Transverse colon (tissue), 4 donors: ENCODE data around the gene VKORC1. TPM values are rescaled to one million over a fixed set of nuclear protein-coding genes. Genes with fewer than 3 reads are reported as not detected.

Experiments
- DNase-seq: peaks from one replicate; pipeline ENCODE4 v3.0.0-alpha.2; 2019
- H3K27ac ChIP-seq, 4 donors: fragments of 200-600 bp; sonication (generic); 2 replicates each; pipeline ENCODE4 v1.5.1; 2016 to 2018; ENCODE audit warnings: inconsistent platforms in 4 of 4
- H3K27me3 ChIP-seq: fragments of 200-600 bp; sonication (generic); 2 replicates; pipeline ENCODE4 v1.5.1; 2017; ENCODE audit warnings: inconsistent platforms
- H3K36me3 ChIP-seq, 4 donors: fragments of 200-600 bp; sonication (generic); 2 replicates each; pipeline ENCODE4 v1.5.1; 2017 to 2019; ENCODE audit warnings: inconsistent platforms in 4 of 4
- H3K4me1 ChIP-seq, 4 donors: fragments of 200-600 bp; sonication (generic); 2 replicates each; pipeline ENCODE4 v1.5.1; 2017 to 2020; ENCODE audit warnings: inconsistent platforms in 4 of 4
- H3K4me3 ChIP-seq, 4 donors: fragments of 200-600 bp; sonication (generic); 1 replicate in 1 of 4; 2 replicates in 3 of 4; pipeline versions ENCODE4 v1.5.1 to v1.6.1; 2017 to 2019; ENCODE audit warnings: inconsistent platforms in 4 of 4
- H3K9me3 ChIP-seq, 2 donors: fragments of 200-600 bp; sonication (generic); 2 replicates each; pipeline ENCODE4 v1.5.1; 2017 to 2019; ENCODE audit warnings: inconsistent platforms in 2 of 2
- CTCF ChIP-seq, 5 experiments: fragments of 200-600 bp in 3 of 5; fragments of 450-650 bp in 2 of 5; sonication (generic) in 3 of 5; IDR thresholded peaks; 1 replicate in 2 of 5; 2 replicates in 3 of 5; pipeline ENCODE4 v1.5.1; 2016 to 2017; ENCODE audit warnings: antibody characterized with exemption in 5 of 5, inconsistent platforms in 3 of 5, mild to moderate bottlenecking in 2 of 5, moderate library complexity in 1 of 5
- EP300 ChIP-seq: sonication (generic); formaldehyde crosslinking; IDR thresholded peaks from one replicate; pipeline ENCODE4 v1.6.1; 2017; ENCODE audit warnings: antibody characterized with exemption, low read depth
- POLR2A ChIP-seq: fragments of 450-650 bp; IDR thresholded peaks from one replicate; pipeline ENCODE4 v1.6.1; 2016; ENCODE audit warnings: antibody characterized with exemption, mild to moderate bottlenecking, moderate library complexity
- POLR2AphosphoS5 ChIP-seq, 3 donors: sonication (generic); formaldehyde crosslinking; IDR thresholded peaks; one replicate each; pipeline ENCODE4 v1.6.1; 2016; ENCODE audit warnings: antibody characterized with exemption in 3 of 3
- WGBS, 2 donors: methylation state at CpG; one replicate each; pipeline ENCODE4 v1.1.5; 2018; ENCODE audit warnings: low coverage in 1 of 2; 5-methylcytosine and 5-hydroxymethylcytosine counted together
- in situ Hi-C, 4 donors: fragments of 200-750 bp; cut with MboI; loops; one replicate each; pipeline versions ENCODE4 v1.15.0 to v1.15.1; 2017; ENCODE audit warnings: low sequenced_read_pairs in 3 of 4, low pct_ligation_motif_present in 1 of 4, low pct_unique_long_range_greater_than_20kb in 1 of 4
- intact Hi-C: fragments of 100-400 bp; cut with DNase I; formaldehyde crosslinking; loops from one replicate; pipeline ENCODE4 v1.15.1; 2023; ENCODE audit warnings: low total_unique reads
- total RNA-seq, 4 donors: library from RNA; depleted of rRNA; stranded (reverse); fragments of >200 nt; gene quantifications; one replicate each; pipeline ENCODE4 v1.1.0, GENCODE V29; 2016

Gene VKORC1
- total RNA-seq, 4 donors from 2014 or later = 29.5 to 89.0 (median 72.0) TPM

- TF ChIP-seq POLR2AphosphoS5 (IDR thresholded peaks at IDR 0.05) (no peak), EP300 (no peak), CTCF (IDR thresholded peaks at IDR 0.05) (no peak)
- intact Hi-C loops = no loop called here
- 89% methylated on average over 18 of the region's 18 CpGs; no CpG with 5 or more reads in 1 of the 2 donors for WGBS, 2 donors
- DNase-seq = no peak
- H3K36me3 ChIP-seq = no peaks in the 10 kb centered on the region
- H3K27ac ChIP-seq = no peak overlapping the region
- in situ Hi-C loops = no loop called here
- H3K27me3 ChIP-seq = no peaks in the 10 kb centered on the region
- H3K4me1 ChIP-seq = no peaks in the 10 kb centered on the region
- no peak overlapping the region for H3K4me3 ChIP-seq
- no peaks in the 10 kb centered on the region for H3K9me3 ChIP-seq
Observed at GRCh38 chr16:31085873-31086628, 8.5 kb downstream of the VKORC1 start.

GRCh38 chr16:31085411-31085810 is 9.2 kb downstream of the VKORC1 start:
- Histone ChIP-seq H3K4me3 (no peak overlapping the region), H3K9me3 (no peaks in the 10 kb centered on the region), H3K27me3 (no peaks in the 10 kb centered on the region), H3K4me1 (no peaks in the 10 kb centered on the region), H3K36me3 (peaks cover 0 to 6% (median 2%) of the 10 kb centered on the region in 4 donors), H3K27ac (no peak overlapping the region)
- TF ChIP-seq CTCF (IDR thresholded peaks at IDR 0.05) = no peak
- in situ Hi-C loops (no loop called here), intact Hi-C loops (no loop called here)
- WGBS, 2 donors = 81 to 82% methylated on average over 5 to 8 of the region's 8 CpGs
- no peak for DNase-seq

- no peak for TF ChIP-seq EP300
- no peak for TF ChIP-seq CTCF (IDR thresholded peaks at IDR 0.05)
- no peak for TF ChIP-seq POLR2A
- no peak for TF ChIP-seq POLR2AphosphoS5 (IDR thresholded peaks at IDR 0.05)
- in situ Hi-C loops = no loop called here
- no peaks in the 10 kb centered on the region for H3K9me3 ChIP-seq
- no peak overlapping the region for H3K27ac ChIP-seq
- 90% methylated on average over 12 of the region's 16 CpGs; no CpG with 5 or more reads in 1 of the 2 donors for WGBS, 2 donors
- H3K4me1 ChIP-seq = no peaks in the 10 kb centered on the region
- H3K27me3 ChIP-seq = no peaks in the 10 kb centered on the region
- intact Hi-C loops = no loop called here
- H3K36me3 ChIP-seq = peaks cover 0 to 12% (median 8%) of the 10 kb centered on the region in 4 donors
- no peak for DNase-seq
- H3K4me3 ChIP-seq = no peak overlapping the region
Observed at GRCh38 chr16:31084584-31085302, 9.9 kb downstream of the VKORC1 start.

GRCh38 chr16:31083981-31084380 is 10.6 kb downstream of the VKORC1 start:
- Histone ChIP-seq H3K36me3 (peaks cover 0 to 19% (median 9%) of the 10 kb centered on the region in 4 donors), H3K27ac (no peak overlapping the region), H3K4me3 (no peak overlapping the region), H3K4me1 (no peaks in the 10 kb centered on the region), H3K9me3 (no peaks in the 10 kb centered on the region), H3K27me3 (no peaks in the 10 kb centered on the region)
- TF ChIP-seq POLR2A (no peak), CTCF (IDR thresholded peaks at IDR 0.05) (no peak), POLR2AphosphoS5 (IDR thresholded peaks at IDR 0.05) (no peak), EP300 (no peak)
- in situ Hi-C loops = no loop called here
- no peak for DNase-seq
- intact Hi-C loops = no loop called here
- 73% methylated on average over 3 of the region's 13 CpGs; no CpG with 5 or more reads in 1 of the 2 donors for WGBS, 2 donors
